Stomach (tissue), 4 donors: ENCODE results near the gene DCST2.

Experiments used
- EP300 ChIP-seq: sonication (generic); formaldehyde crosslinking; IDR thresholded peaks from one replicate; pipeline ENCODE4 v1.6.1; 2017; ENCODE audit warnings: antibody characterized with exemption
- POLR2A ChIP-seq, 4 donors: fragments of 450-650 bp; IDR thresholded peaks; one replicate each; pipeline ENCODE4 v1.6.1; 2016; ENCODE audit warnings: antibody characterized with exemption in 4 of 4, control low read depth in 2 of 4, mild to moderate bottlenecking in 1 of 4, moderate library complexity in 1 of 4
- POLR2AphosphoS5 ChIP-seq, 3 donors: sonication (generic); formaldehyde crosslinking; IDR thresholded peaks; one replicate each; pipeline ENCODE4 v1.6.1; 2016; ENCODE audit warnings: antibody characterized with exemption in 3 of 3
- TF ChIP-seq, protein P1 (sequence below), 7 experiments: fragments of 450-650 bp in 4 of 7; fragments of 200-600 bp in 3 of 7; sonication (generic) in 3 of 7; IDR thresholded peaks; one replicate each; pipeline ENCODE4 v1.5.1; 2016 to 2019; ENCODE audit warnings: antibody characterized with exemption in 7 of 7, control low read depth in 2 of 7, mild to moderate bottlenecking in 1 of 7

GRCh38 chr1:154978360-154978759 is 55.2 kb downstream of the DCST2 start:
- no peak for TF ChIP-seq EP300
- TF ChIP-seq, protein P1, sequence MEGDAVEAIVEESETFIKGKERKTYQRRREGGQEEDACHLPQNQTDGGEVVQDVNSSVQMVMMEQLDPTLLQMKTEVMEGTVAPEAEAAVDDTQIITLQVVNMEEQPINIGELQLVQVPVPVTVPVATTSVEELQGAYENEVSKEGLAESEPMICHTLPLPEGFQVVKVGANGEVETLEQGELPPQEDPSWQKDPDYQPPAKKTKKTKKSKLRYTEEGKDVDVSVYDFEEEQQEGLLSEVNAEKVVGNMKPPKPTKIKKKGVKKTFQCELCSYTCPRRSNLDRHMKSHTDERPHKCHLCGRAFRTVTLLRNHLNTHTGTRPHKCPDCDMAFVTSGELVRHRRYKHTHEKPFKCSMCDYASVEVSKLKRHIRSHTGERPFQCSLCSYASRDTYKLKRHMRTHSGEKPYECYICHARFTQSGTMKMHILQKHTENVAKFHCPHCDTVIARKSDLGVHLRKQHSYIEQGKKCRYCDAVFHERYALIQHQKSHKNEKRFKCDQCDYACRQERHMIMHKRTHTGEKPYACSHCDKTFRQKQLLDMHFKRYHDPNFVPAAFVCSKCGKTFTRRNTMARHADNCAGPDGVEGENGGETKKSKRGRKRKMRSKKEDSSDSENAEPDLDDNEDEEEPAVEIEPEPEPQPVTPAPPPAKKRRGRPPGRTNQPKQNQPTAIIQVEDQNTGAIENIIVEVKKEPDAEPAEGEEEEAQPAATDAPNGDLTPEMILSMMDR (IDR thresholded peaks at IDR 0.05) = no peak
- no peak for TF ChIP-seq POLR2A (IDR thresholded peaks at IDR 0.05)
- TF ChIP-seq POLR2AphosphoS5 (IDR thresholded peaks at IDR 0.05) = no peak
